Measurements from ENCODE around the gene MUC6.

The MUC6 gene

DNA sequence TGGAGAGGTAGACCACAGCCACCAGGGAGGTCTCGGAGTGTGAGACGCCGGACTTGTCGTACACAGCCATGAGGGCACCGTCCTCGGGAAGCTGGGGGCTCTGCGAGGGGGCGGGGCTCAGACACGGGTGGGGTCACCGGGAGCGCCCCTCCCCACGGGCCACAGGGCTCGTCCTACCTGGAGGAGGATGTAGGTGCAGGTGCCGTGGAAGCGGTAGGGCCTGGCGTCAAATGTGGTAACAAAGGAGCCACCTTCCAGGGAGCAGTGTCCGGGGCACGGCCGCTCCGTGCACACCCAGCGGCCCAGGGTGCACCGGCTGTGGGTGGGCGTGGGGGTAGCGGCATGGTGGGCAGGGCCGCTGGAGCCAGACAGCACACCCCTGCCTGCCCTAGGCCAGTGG is 7.5 kb downstream of the MUC6 start:
- no peak for DNase-seq
- in situ Hi-C loops (cut with HindIII; ENCODE audit: low pct_ligation_motif_present, low pct_unique_long_range_greater_than_20kb, low sequenced_read_pairs) = no loop called here

GRCh38 chr11:1028616-1029015 is 7.9 kb downstream of the MUC6 start:
- DNase-seq = no peak
- in situ Hi-C loops (cut with HindIII; ENCODE audit: low pct_ligation_motif_present, low pct_unique_long_range_greater_than_20kb, low sequenced_read_pairs) = no loop called here

GRCh38 chr11:1028291-1028540 is 8.3 kb downstream of the MUC6 start:
- DNase-seq = no peak
- in situ Hi-C loops (cut with HindIII; ENCODE audit: low pct_ligation_motif_present, low pct_unique_long_range_greater_than_20kb, low sequenced_read_pairs) = no loop called here

- no peak for DNase-seq
- in situ Hi-C loops (cut with HindIII; ENCODE audit: low pct_ligation_motif_present, low pct_unique_long_range_greater_than_20kb, low sequenced_read_pairs) = no loop called here
Measured at GRCh38 chr11:1027483-1028290, 8.8 kb downstream of the MUC6 start.

DNA sequence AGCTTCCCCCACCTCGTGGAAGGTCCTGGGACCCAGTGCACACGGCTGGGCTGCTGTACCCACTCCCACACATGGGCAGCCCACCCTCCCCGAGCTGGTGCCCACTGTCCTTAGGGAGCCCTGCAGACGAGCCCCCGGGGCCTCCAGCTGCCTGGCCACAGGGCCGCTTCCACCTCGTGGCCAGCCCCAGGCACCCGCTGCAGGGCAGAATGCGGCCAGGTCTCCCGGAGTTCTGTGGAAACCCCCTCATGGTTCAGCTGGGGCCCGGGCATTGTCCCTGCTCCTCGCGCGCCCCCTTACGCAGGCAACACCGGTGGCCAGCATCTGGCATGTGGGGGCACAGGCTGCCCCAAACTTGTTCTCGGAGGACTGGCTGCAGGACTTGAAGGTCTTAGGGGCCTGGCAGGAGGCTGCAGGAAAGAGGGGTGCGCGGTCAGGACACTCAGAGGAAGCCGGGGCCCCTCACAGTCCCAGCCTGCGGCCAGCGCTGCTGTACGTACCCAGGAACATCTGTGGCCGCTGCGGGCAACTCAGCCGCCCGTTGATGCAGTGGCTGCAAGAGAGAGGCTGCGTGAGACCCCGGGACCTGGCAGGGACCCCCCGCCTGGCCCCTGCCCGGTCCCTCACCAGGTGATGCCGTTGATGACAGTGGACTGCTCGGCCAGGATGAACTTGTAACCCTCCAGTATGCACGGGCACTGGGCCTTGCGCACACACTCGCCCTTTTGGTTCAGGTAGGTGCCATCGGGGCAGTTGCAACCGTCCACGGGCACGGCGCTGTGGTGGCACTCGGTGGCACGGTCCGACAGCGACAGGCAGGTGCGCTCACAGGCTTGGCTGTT is 9.7 kb downstream of the MUC6 start:
- no peak for DNase-seq
- in situ Hi-C loops (cut with HindIII; ENCODE audit: low pct_ligation_motif_present, low pct_unique_long_range_greater_than_20kb, low sequenced_read_pairs) = no loop called here

- in situ Hi-C loops (cut with HindIII; ENCODE audit: low pct_ligation_motif_present, low pct_unique_long_range_greater_than_20kb, low sequenced_read_pairs) = no loop called here
Measured at GRCh38 chr11:1026163-1026450, 10.4 kb downstream of the MUC6 start.

DNA sequence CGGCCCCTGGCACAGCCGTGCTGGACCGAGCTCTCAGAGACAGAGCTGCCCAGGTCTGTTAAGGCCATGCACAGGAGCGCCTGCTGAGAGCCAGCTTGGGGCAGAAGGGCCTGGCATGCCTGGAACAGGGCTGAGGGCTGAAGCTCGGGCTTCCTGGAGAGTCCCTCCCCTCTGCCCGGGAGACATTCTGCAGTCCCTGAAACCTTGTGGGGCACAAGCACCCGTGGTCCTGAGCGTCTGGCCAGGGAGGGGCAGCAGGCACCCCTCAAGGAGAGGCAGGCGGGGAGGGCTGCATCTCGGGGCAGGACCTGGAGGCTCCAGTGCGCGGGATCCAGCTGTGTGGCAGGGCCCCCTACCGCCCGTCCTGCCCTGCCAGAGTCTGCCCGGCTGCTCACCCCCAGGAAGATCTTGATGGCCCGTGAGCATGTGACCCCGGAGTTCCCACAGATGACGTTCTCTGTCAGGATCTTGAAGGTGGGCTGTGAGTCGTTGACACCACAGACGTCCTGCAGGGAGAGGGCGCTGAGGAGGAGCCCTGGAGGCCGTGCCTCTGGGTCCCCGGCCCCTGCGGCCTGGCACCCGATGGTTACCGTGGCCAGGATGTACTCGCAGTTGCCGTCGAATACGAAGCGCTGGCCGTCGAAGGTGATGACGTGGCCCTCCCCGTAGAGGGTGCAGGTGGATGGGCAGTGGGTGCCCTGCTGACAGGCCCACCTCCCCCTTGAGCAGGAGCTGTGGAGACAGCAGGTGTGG is 10.9 kb downstream of the MUC6 start:
- in situ Hi-C loops (cut with HindIII; ENCODE audit: low pct_ligation_motif_present, low pct_unique_long_range_greater_than_20kb, low sequenced_read_pairs) = no loop called here
- DNase-seq = no peak

More at GRCh38 chr11:1026163-1026450, 10.4 kb downstream of the MUC6 start:
- DNase-seq = no peak

DNA sequence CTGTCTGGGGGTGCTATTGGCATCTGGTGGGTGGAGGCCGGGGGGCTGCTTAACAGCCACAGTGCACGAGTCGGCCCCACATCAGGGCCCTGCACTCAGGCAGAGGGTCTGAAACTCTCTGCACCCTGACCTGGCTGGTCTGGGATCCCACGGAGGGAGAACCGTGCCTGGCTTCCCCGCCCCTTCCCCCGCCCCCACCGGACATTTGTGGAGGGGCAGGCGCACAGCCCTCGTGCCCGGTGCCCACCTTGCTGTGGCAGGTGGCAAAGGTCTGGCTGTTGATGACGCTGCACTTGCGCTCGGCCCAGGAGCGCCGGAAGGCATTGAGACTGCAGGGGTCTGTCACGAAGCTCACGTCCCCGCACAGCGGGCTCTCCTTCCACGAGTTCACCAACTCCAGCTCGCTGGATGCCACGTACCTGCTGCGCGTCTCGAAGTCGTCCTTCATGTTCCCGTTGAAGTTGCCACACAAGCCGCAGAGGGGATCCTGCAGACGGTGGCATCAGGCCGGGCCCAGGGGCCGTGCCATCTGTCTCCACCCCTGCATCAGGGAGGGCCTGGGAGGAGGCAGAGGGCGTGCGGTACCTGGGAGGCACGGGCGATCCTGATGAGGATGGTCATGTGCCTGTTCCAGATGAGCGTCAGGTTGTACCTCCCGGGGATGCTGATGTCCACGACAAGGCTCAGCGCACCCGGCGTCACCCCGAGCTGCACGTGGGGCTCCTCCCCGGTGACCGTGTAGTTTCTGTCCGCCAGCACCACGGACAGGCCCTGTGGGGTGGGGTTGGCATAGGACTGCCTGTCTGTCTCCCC is 11.7 kb downstream of the MUC6 start:
- in situ Hi-C loops (cut with HindIII; ENCODE audit: low pct_ligation_motif_present, low pct_unique_long_range_greater_than_20kb, low sequenced_read_pairs) = no loop called here

GRCh38 chr11:1023811-1024596 is 12.5 kb downstream of the MUC6 start:
- in situ Hi-C loops (cut with HindIII; ENCODE audit: low pct_ligation_motif_present, low pct_unique_long_range_greater_than_20kb, low sequenced_read_pairs) = no loop called here
- DNase-seq = no peak

More for the DNA sequence above, 11.7 kb downstream of the MUC6 start:
- DNase-seq = no peak

- in situ Hi-C loops (cut with HindIII; ENCODE audit: low pct_ligation_motif_present, low pct_unique_long_range_greater_than_20kb, low sequenced_read_pairs) = no loop called here
- DNase-seq = no peak
Measured at GRCh38 chr11:1022908-1023810, 13.4 kb downstream of the MUC6 start.

DNA sequence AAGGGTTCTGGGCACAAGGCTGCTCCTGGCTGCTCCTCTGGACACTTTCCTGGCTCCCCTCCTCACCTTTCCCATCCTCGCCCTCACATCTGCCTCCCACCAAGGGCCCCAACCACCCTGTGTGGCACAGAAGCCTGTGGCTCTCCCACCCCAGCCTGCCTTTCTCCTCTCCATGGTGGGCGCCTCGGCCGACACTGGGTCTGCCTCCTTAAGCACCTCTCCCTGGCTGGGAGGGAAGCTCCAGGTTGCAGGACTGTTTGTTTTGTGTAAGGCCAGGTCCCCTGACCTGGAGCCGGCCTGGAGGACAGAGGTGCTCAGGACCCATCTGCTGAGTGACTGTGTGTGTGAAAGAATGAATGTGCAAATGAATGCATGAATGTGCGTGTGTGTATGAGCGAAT is 14.1 kb downstream of the MUC6 start:
- no peak for DNase-seq

GRCh38 chr11:1020211-1020905 is 16.2 kb downstream of the MUC6 start:
- no peak for DNase-seq
- in situ Hi-C loops (cut with HindIII; ENCODE audit: low pct_ligation_motif_present, low pct_unique_long_range_greater_than_20kb, low sequenced_read_pairs) = no loop called here

More for the DNA sequence above, 14.1 kb downstream of the MUC6 start:
- in situ Hi-C loops (cut with HindIII; ENCODE audit: low pct_ligation_motif_present, low pct_unique_long_range_greater_than_20kb, low sequenced_read_pairs) = no loop called here

GRCh38 chr11:1019321-1019910 is 17.1 kb downstream of the MUC6 start:
- in situ Hi-C loops (cut with HindIII; ENCODE audit: low pct_ligation_motif_present, low pct_unique_long_range_greater_than_20kb, low sequenced_read_pairs) = no loop called here
- no peak for DNase-seq

DNA sequence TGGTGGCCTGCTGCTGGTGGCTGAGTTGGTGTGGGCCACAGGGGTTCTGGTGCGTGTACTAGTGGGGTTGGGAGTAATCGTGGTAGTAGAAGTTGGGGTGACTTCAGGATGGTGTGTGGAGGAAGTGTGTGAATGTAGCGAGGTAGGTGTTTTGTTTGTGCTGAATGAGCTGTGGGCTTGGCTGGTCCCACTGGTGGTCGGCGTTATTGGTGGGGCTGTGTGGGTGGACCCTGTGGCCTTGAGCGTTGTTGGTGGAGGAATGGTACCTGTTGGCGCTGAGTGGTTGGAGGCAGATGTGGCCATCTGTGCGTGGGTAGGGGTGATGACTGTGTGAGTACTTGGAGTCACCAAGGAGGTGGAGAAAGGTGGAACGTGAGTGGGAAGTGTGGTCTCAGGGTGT is 18.4 kb downstream of the MUC6 start:
- in situ Hi-C loops (cut with HindIII; ENCODE audit: low pct_ligation_motif_present, low pct_unique_long_range_greater_than_20kb, low sequenced_read_pairs) = no loop called here
- DNase-seq = no peak

DNA sequence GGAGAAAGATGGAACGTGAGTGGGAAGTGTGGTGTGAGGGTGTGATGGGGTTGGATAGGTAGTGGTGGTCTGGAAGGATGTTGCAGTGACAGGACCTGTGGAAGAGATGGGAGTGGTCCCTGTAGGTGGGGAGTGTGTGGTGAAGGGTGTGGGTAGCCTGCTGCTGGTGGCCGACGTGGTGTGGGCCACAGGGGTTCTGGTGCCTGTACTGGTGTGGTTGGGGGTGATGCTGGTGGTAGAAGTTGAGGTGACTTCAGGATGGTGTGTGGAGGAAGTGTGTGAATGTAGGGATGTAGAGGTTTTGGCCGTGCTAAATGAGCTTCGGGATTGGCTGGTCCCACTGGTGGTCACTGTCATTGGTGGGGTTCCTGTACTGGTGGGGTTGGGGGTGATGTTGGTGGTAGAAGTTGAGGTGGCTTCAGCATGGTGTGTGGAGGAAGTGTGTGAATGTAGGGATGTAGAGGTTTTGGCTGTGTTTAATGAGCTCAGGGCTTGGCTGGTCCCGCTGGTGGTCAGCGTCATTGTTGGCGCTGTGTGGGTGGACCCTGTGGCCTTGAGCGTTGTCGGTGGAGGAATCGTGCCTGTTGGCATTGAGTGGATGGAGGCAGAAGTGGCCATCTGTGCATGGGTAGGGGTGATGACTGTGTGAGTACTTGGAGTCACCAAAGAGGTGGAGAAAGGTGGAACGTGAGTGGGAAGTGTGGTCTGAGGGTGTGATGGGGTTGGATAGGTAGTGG is 19.1 kb downstream of the MUC6 start:
- in situ Hi-C loops (cut with HindIII; ENCODE audit: low pct_ligation_motif_present, low pct_unique_long_range_greater_than_20kb, low sequenced_read_pairs) = no loop called here
- DNase-seq = no peak

Data from ACHN (cell line).